ENCODE data around the gene SYT8. TPM values are rescaled to one million over a fixed set of nuclear protein-coding genes. Genes with fewer than 3 reads are reported as not detected.
A peak's percentile ranks its signal among the peaks of the same experiment; 100 is the strongest.

SYT8 gene
- total RNA-seq, 2 donors from 2014 or later = not detected

- DNase-seq (peak; percentile 64), ATAC-seq (peak; percentile 16 to 30)
- intact Hi-C loops (cut with DNase I) = loop anchor here (5.0 kb wide), 2 partner anchors 42 to 312 kb away; no protein-coding TSS in a partner anchor
These were observed 5.4 kb downstream of the SYT8 start for GRCh38 chr11:1839924-1840779.

- DNase-seq (no peak), ATAC-seq (no peak)
- intact Hi-C loops (cut with DNase I) = loop anchor here in 1 of 2 donors (5.0 kb wide), 1 partner anchor 41 kb away; no protein-coding TSS in a partner anchor
These were observed 6.1 kb downstream of the SYT8 start for GRCh38 chr11:1840780-1841480.

GRCh38 chr11:1841511-1842148 is 6.8 kb downstream of the SYT8 start:
- intact Hi-C loops (cut with DNase I) = loop anchor here in 1 of 2 donors (5.0 kb wide), 1 partner anchor 41 kb away; no protein-coding TSS in a partner anchor
- no peak for DNase-seq

DNA sequence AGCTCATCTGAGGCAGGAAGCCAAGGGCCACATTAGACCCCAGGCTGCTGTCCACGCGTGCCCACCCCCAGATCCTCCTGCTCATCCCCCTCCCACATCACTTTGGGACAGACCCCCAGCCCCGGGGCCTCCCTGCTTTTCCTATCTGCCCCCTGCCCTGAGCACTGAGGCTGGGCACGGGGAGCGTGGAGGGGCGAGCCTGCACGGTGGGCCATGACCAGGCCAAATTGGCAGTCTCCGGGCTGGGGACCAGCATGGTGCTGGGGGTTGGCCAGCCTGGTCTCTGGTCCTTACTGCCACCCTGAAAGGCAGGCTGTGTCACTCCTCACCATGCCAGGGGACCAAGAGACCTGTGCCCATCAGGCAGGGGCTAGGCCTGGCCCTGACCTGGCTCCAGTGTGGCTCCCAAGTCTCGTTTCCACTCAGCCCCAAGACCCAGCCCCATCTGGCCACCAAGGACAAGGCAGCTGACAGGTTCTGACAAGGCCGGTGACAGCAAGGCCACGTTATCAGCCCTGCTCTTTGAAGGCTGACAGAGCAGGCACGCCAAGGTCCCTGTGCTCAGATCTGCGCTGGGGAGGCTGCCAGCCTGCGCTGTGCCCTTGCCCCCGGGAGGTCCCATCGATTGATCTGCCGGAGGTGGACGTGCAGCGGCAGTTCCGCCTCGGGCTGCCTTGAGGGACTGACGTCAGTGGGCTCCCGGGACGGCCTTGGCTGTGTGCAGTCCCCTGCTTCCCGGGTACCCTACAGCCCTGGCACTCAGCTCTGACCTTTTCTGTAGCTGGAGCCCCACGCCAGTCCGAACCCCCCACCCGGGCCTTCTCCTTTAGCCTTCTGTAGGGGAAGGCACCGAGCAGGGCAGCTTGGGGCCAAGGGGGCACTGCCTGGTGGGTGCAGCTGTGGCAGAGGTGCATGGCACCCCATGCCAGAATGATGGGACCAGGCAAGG is 7.6 kb downstream of the SYT8 start:
- DNase-seq = peak; percentile 62
- intact Hi-C loops (cut with DNase I) = loop anchor here in 1 of 2 donors (5.0 kb wide), 1 partner anchor 40 kb away; no protein-coding TSS in a partner anchor
- peak; percentile 16 to 28 for ATAC-seq

More at GRCh38 chr11:1841511-1842148, 6.8 kb downstream of the SYT8 start:
- ATAC-seq = no peak

GRCh38 chr11:1843098-1843473 is 8.3 kb downstream of the SYT8 start:
- intact Hi-C loops (cut with DNase I) = loop anchor here in 1 of 2 donors (5.0 kb wide), 1 partner anchor 39 kb away; no protein-coding TSS in a partner anchor
- DNase-seq (no peak), ATAC-seq (no peak)

- intact Hi-C loops (cut with DNase I) = loop anchor here in 1 of 2 donors (5.0 kb wide), 1 partner anchor 39 kb away; no protein-coding TSS in a partner anchor
- DNase-seq (no peak), ATAC-seq (no peak)
These were observed 9.0 kb downstream of the SYT8 start for GRCh38 chr11:1843796-1844195.

GRCh38 chr11:1844221-1845094 is 9.7 kb downstream of the SYT8 start:
- intact Hi-C loops (cut with DNase I) = loop anchor here in 1 of 2 donors (5.0 kb wide), 1 partner anchor 38 kb away; no protein-coding TSS in a partner anchor
- peak in 1 of 2 donors; percentile 37 for ATAC-seq
- peak; percentile 70 for DNase-seq

DNA sequence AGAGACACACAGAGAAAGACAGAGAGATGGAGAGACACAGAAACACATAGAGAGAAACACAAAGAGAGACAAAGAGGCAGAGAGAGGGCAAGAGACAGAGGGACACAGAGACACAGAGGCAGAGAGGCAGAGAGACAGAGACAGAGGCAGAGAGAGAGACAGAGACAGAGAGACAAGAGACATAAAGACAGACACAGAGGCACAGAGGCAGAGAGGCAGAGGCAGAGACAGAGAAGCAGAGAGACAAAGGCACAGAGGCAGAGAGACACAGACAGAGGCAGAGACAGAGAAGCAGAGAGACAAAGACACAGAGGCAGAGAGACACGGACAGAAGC is 10.3 kb downstream of the SYT8 start:
- intact Hi-C loops (cut with DNase I) = no loop called here
- DNase-seq (no peak), ATAC-seq (no peak)

GRCh38 chr11:1845561-1846452 is 11.0 kb downstream of the SYT8 start:
- ATAC-seq = no peak
- intact Hi-C loops (cut with DNase I) = no loop called here
- no peak for DNase-seq

DNA sequence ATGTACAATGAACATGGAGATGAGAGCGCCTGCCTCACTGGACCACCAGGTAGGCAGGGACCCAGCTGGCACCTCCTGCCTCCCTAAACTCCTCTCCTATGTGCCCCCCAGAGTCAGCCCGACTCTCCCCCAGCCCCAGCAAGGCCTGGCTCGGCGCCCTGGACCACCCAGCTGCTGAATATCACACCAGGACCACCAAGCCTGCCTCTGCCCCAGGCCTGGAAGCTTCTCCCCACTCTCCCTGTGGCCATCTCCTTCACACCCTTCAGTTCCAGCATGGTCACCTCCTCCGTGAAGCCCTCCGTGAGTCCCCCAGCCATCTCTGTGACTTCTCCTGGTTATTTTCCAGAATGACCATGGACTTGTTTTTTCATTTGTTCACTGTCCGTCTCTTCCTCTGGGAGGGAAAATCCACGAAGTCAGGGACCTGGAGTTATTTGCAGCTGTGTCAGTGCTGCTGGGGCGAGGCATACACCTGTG is 11.7 kb downstream of the SYT8 start:
- DNase-seq (no peak), ATAC-seq (no peak)
- intact Hi-C loops (cut with DNase I) = no loop called here

DNA sequence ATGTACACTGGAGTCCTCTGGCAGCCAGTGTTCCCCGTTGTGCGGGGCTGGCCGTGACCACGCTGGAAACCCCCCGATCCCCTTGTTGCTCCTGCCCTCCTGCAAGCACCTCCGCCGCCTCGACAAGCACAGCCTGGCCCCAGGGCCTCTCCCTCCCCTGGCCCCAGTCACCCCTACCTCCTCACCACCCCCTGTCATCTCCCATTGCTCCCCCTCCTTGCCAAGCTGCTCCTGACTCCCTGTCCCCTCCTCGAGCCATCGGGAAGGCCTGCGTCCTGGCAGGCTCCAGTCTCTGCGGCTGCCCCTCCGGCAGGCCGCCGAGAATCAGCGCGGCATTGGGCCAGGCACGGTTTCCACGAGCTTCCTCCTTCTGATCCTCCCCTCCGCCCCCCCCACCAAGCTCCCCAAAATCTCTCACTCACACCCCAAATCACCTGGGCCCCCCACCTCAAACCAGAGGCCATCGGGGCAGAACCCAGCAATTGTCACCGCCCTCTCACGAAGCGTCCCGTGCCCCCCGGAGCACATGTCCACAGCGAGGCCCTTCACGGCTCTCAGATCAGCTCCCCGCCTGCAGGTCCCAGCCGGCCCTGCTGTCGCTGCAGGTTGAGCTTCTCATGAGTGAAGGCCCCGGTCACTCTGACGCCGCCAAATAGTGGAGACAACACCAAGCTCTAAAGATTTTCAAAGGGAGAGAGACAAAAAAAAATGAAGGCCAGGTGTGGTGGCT is 12.4 kb downstream of the SYT8 start:
- ATAC-seq (no peak), DNase-seq (no peak)
- intact Hi-C loops (cut with DNase I) = no loop called here

DNA sequence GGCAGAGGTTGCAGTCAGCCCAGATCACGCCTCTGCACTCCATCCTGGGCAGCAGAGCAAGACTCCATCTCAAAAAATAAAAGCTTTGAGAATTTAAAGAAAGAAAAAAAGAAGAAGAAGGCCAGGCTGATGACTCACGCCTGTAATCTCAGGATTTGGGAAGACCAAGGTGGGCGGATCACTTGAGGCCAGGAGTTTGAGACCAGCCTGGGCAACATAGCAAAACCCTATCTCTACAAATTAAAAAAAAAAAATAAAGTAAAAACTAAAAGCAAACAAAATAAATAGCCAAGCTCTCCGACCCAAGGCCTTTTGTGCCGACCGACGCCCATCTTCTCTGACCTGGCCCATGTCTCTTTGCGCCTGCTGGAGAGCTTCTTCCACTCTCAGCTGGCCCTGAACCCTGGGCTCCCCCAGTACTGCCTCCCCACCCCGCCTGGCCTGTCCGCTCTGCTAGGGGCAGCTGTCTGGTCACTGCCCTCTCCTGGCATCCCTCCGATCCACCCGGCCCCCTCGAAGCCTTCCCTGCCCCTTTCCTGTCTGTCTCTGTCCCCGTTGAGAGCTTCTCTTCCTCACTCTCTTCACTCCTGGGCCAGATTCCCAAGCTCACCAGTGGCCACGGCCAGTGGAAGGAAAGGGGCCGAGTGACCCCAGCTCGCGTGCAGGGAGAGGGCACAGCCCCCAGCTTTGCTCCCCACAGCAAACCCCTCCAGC is 13.3 kb downstream of the SYT8 start:
- ATAC-seq (no peak), DNase-seq (no peak)
- intact Hi-C loops (cut with DNase I) = no loop called here

GRCh38 chr11:1848640-1849430 is 14.0 kb downstream of the SYT8 start:
- intact Hi-C loops (cut with DNase I) = no loop called here
- ATAC-seq (no peak), DNase-seq (no peak)

GRCh38 chr11:1851468-1852180 is 16.8 kb downstream of the SYT8 start:
- intact Hi-C loops (cut with DNase I) = no loop called here
- DNase-seq = no peak
- no peak for ATAC-seq
